Muscle layer of colon (tissue), 2 donors: ENCODE measurements around the gene ZNF574.

Experiments
- H3K27ac ChIP-seq: one replicate; pipeline ENCODE4 v1.7.0; 2013; ENCODE audit warnings: low read depth, mild to moderate bottlenecking, low read length, moderate library complexity
- H3K27me3 ChIP-seq, 2 donors: one replicate each; pipeline ENCODE4 v1.7.0; 2013; ENCODE audit warnings: low read length in 2 of 2, mild to moderate bottlenecking in 2 of 2; ENCODE audit not compliant: insufficient read depth in 2 of 2, control insufficient read depth in 1 of 2
- H3K36me3 ChIP-seq: one replicate; pipeline ENCODE4 v1.7.0; 2013; ENCODE audit warnings: mild to moderate bottlenecking, low read length; ENCODE audit not compliant: insufficient read depth
- H3K4me1 ChIP-seq: one replicate; pipeline ENCODE4 v1.7.0; 2013; ENCODE audit warnings: mild to moderate bottlenecking, low read length; ENCODE audit not compliant: insufficient read depth
- H3K4me3 ChIP-seq, 2 donors: one replicate each; pipeline ENCODE4 v1.7.0; 2013; ENCODE audit warnings: low read length in 2 of 2, low read depth in 1 of 2, mild to moderate bottlenecking in 1 of 2, moderate library complexity in 1 of 2
- H3K9ac ChIP-seq: one replicate; pipeline ENCODE4 v1.7.0; 2013; ENCODE audit warnings: low read length
- H3K9me3 ChIP-seq: one replicate; pipeline ENCODE4 v1.7.0; 2013; ENCODE audit warnings: mild to moderate bottlenecking, low read length
- donor health status: abdominal sarcoma.
- donor health status: Adenocarcinoma of cecum.

ZNF574 gene

DNA sequence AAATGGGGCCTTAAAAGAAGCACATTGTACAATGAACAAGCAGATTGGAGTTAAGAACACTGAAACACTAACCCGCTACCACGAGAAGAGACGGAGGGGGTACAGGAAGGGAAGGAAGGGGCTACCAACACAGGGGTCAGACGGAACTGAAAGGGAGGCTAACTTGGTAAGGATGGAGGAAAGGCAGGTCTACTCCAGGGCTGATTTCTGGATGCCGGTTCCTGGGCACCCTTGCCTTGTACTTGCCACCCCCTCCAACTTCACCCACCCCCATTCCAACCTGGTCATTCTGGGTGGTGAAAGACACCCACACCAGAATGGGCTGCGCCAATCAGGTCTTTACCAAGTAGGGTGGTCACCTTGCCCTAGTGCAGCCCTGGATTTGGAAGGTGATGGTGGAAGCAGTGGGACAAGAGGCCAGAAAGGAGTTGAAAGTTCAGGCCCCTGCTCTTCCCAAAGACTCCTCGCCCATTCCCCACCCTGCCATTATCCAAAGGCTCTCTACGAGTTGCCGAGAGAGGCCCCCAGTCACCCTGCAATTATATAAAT, 10.3 kb downstream of the ZNF574 start:
- no peaks in the 10 kb centered on the region for H3K27me3 ChIP-seq
- no peak overlapping the region for H3K4me3 ChIP-seq
- peaks cover 6% of the 10 kb centered on the region for H3K4me1 ChIP-seq
- H3K9me3 ChIP-seq = no peaks in the 10 kb centered on the region
- H3K36me3 ChIP-seq = peaks cover 17% of the 10 kb centered on the region
- no peak overlapping the region for H3K27ac ChIP-seq
- H3K9ac ChIP-seq = no peak overlapping the region

DNA sequence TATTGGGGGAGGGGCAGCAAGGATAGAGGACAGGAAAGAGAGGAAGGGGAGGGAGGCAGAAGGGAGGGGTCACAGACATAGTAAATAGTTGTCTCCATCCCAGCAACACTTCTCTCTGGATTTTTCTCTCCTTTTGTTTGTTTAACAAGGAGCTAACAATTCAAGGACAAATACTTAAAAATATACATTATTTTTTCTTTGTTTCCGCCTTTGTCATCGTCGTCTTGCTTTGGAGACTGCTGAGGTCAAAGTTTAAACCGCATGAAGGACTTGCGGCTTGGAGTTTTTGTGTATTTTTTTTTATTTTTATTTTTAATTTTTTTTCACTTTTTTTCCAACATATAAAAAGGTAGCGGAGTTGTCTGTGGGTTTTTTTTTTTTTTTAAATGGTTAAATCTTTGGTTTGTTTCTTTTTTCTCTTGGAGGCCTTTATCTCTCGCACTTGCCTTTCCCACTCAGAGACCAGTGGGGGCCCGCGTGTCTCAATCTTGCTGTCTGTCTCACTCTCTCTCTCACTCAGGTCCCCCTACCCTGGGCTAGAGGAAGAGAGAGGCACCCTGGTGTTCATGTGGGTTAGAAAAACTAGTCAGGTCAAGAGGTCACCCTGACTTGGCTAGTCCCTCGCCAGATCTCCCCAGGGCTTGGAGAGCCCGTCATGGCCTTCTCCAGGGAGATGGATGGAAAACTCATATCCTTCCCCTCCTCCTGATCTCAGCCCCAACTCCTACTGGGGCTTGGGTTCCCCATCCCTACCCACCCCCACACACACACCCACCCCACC, 11.0 kb downstream of the ZNF574 start:
- no peak overlapping the region for H3K27ac ChIP-seq
- H3K4me1 ChIP-seq = peaks cover 6% of the 10 kb centered on the region

DNA sequence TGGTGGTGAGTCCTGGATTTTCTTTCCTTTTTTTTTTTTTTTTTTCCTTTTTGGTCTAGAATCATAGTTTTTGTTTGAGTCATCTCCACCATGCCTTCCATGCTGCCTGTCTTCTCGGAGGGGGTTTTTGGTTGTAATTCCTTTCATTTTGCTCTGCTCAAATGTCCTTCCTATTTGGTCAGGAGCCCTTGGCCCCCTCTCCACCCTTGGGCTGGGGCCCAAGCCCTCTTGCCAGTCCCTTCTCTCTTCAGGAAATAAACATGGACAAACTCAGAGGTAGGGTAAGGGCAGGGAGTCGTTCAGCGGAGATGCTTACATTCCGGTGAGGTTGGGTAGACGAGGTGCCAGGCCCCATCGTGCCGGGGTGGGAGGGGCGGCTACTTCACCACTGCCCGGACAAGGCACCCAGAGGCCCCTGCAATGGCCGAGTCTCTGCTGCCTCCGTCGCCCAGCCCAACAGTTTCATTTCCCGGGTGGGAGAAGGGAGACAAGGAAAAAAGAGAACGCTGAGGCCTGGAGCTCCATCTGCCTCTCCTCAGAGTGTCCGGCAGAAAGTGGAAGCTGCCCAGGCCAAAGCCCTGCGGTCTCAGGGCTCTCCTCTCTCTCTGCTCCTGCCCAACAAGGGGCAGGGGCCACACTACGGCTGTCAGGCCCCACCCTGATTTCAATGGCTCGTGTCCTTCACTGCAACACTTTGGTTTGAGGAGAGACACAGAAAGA, 12.7 kb downstream of the ZNF574 start:
- no peaks in the 10 kb centered on the region for H3K9me3 ChIP-seq
- H3K36me3 ChIP-seq = peaks cover 4% of the 10 kb centered on the region
- peaks cover 6% of the 10 kb centered on the region for H3K4me1 ChIP-seq
- H3K4me3 ChIP-seq = peak overlapping the region in 1 of 2 donors; percentile 30
- H3K9ac ChIP-seq = no peak overlapping the region
- no peaks in the 10 kb centered on the region for H3K27me3 ChIP-seq
- no peak overlapping the region for H3K27ac ChIP-seq

More for the DNA sequence above, 11.0 kb downstream of the ZNF574 start:
- Histone ChIP-seq H3K36me3 (peaks cover 10% of the 10 kb centered on the region), H3K9me3 (no peaks in the 10 kb centered on the region), H3K9ac (no peak overlapping the region), H3K27me3 (no peaks in the 10 kb centered on the region), H3K4me3 (no peak overlapping the region)

DNA sequence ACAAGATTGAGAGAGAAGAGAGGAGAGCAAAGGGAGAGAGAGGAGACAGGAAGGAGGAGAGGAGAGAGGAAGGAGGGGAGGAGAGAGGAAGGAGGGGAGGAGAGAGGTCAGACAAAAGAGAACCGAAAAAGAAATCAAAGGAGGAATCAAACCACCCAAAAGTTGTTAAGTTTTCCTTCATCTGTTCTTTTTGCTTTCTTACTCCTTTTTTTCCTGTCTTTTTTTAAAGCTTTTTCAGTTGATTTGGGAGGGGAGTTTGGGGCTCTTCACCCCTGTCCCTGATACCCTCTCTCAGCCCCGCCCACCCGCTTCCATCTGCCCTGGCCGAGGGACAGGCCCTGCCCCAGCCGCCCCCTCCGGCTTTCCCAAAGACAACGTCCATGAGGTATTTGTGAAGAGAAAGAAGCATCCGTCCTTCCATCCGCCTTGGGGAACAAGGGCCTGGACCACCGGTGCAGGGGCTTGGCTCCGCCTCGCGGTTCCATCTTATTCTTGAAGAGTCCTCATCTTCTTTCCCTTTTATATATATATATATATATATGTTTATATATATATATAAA, 13.3 kb downstream of the ZNF574 start:
- Histone ChIP-seq H3K27ac (no peak overlapping the region), H3K4me1 (peaks cover 10% of the 10 kb centered on the region), H3K9me3 (no peaks in the 10 kb centered on the region), H3K9ac (no peak overlapping the region), H3K27me3 (no peaks in the 10 kb centered on the region), H3K4me3 (peak overlapping the region in 1 of 2 donors; percentile 30), H3K36me3 (no peaks in the 10 kb centered on the region)

DNA sequence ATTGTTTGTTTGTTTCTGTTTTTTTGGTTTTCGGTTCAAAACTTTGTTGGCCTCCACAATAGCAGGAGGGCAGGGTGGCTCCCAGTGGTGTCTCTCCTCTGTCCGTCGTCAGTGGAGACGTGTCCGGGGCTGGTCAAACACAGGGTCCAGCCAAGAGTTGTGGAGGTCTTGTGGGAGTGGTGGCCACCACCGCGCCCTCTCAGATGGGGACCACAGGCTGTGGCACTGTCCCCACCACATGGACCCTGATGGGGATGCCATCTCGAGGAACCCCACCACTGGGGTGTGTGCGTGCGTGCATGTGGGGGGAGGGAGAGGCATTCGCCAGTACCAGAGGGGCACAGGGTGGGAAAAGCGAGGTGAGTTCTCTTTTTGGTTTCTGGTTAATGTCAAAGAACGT, 13.8 kb downstream of the ZNF574 start:
- no peak overlapping the region for H3K27ac ChIP-seq
- no peak overlapping the region for H3K4me3 ChIP-seq
- peaks cover 15% of the 10 kb centered on the region for H3K4me1 ChIP-seq
- H3K9me3 ChIP-seq = no peaks in the 10 kb centered on the region
- H3K9ac ChIP-seq = no peak overlapping the region
- no peaks in the 10 kb centered on the region for H3K36me3 ChIP-seq
- H3K27me3 ChIP-seq = no peaks in the 10 kb centered on the region

DNA sequence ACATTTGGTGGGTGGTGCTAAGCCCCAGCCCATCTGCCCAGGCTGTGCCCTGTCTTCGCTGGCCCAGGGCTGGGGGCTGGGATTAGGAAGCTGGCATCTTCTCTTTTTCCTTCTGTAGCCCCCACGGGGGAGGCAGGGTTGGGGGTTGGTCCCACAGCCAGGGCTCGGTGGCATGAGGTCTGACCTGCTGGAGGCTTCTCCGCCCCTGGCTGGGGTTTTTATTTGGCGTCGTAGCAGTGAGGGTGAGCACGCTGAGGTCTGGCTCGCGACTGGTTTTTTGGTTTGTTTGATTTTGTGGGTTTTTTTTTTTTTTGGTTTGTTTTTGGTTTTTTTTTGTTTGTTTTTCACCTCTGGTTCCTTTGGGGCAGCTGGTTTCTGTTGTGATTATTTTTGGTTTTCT, 14.7 kb downstream of the ZNF574 start:
- Histone ChIP-seq H3K9ac (no peak overlapping the region), H3K27ac (no peak overlapping the region), H3K36me3 (no peaks in the 10 kb centered on the region), H3K4me3 (no peak overlapping the region), H3K27me3 (no peaks in the 10 kb centered on the region), H3K4me1 (peaks cover 15% of the 10 kb centered on the region), H3K9me3 (no peaks in the 10 kb centered on the region)

DNA sequence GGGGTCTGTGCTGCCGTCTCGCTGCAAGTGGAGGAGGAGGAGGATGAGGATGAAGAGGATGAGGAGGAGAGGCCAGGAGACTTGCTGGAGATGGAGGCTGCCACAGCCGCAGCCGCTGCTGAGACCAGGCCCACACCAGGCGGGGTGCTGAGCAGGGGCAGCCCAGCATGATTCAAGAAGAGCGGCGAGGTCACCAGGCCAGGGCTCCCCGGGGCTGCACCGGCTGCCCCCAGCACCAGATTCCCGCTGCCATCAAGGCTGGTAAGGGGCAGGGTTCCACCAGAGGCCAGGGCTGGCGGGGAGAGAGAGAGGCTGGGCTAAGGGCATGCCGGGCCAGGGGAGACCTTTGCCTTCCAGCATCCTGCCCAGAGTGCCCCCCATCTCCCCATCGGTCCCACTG, 15.3 kb downstream of the ZNF574 start:
- Histone ChIP-seq H3K27ac (no peak overlapping the region), H3K9me3 (no peaks in the 10 kb centered on the region), H3K4me1 (peaks cover 15% of the 10 kb centered on the region), H3K9ac (no peak overlapping the region), H3K27me3 (no peaks in the 10 kb centered on the region), H3K4me3 (no peak overlapping the region), H3K36me3 (no peaks in the 10 kb centered on the region)

DNA sequence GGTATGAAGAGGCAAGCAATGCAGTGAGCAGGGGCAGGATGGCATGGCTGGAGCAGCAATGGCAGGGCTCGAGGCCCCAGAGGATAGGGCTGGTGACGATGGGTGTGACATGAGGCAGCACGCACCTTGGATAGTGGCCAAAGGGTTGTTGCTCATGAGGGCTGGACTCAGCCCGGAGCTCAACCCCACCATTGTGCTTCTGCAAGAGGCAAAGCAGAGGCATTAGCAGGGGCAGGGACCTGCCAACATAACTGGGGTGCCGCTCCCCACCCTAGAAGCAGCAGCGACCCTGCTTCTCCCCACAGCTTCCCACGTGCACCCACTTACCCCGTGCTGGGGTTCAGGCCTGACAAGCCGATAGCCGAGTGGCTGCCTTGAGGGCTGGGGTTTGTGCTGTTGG, 15.8 kb downstream of the ZNF574 start:
- Histone ChIP-seq H3K27ac (no peak overlapping the region), H3K27me3 (no peaks in the 10 kb centered on the region), H3K4me1 (peaks cover 15% of the 10 kb centered on the region), H3K36me3 (no peaks in the 10 kb centered on the region), H3K4me3 (no peak overlapping the region), H3K9ac (no peak overlapping the region), H3K9me3 (no peaks in the 10 kb centered on the region)

DNA sequence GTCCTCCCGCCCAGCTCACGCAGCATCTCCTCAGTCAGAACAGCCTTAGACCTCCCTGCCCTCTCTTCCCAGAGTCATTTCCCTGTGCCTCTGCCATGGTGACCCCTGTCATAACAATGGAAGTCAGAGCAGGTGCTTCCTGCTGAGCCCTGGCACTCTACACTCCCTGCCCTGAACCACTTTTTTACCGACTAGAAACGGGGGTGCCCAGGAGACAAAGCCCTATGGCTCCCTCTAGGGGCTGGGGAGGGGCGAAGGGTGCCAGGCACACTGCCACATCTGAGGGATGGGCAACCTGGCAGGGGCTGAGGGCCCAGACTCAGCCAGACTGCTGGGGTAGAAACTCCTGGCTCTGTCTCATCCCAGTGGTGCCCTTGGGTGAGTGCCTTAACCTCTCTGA, 16.4 kb downstream of the ZNF574 start:
- Histone ChIP-seq H3K36me3 (no peaks in the 10 kb centered on the region), H3K27ac (no peak overlapping the region), H3K9ac (no peak overlapping the region), H3K9me3 (no peaks in the 10 kb centered on the region), H3K27me3 (no peaks in the 10 kb centered on the region), H3K4me1 (peaks cover 15% of the 10 kb centered on the region), H3K4me3 (no peak overlapping the region)

DNA sequence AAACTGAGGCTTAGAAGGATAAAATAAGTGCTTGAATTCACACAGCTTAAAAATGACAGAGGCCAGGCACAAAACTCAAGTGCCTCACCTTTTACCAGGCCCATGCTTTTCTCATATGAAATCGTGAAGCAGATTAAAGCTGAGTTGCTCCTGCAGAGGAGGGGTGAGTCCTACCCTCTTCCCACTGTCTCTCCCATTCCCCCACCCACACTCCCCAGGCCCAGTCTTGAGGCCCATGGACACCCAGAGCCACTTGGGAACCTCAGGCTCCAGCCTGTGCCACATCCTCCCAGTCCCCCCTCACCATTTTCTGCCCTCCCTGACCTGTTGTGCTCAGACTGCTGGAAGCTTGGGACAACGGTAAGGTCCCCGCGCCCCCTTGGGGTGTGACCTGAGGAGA, 17.5 kb downstream of the ZNF574 start:
- H3K4me3 ChIP-seq = no peak overlapping the region
- no peaks in the 10 kb centered on the region for H3K27me3 ChIP-seq
- H3K9ac ChIP-seq = no peak overlapping the region
- H3K9me3 ChIP-seq = no peaks in the 10 kb centered on the region
- H3K4me1 ChIP-seq = peaks cover 10% of the 10 kb centered on the region
- no peaks in the 10 kb centered on the region for H3K36me3 ChIP-seq
- H3K27ac ChIP-seq = no peak overlapping the region

DNA sequence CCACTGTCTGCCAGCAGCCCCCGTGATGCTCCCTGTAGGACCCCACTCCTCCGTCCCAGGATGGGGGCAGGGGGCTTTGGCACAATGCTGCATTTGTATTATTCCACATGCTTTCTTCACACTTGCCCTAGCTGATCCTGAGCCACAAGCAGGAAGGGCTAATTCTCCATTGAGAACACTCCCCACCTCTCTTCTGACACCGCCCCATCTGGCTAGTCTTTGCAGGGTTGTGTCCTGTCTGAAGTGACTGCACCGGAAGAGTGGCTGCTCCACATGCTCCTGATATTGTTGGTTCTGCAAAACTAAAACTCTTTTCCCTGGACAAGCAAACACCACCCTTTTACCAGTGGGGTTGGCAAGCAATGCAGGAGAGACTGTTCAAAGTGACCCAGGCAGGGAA, 18.0 kb downstream of the ZNF574 start:
- H3K9me3 ChIP-seq = no peaks in the 10 kb centered on the region
- H3K27ac ChIP-seq = no peak overlapping the region
- H3K27me3 ChIP-seq = no peaks in the 10 kb centered on the region
- no peaks in the 10 kb centered on the region for H3K36me3 ChIP-seq
- peaks cover 9% of the 10 kb centered on the region for H3K4me1 ChIP-seq
- no peak overlapping the region for H3K4me3 ChIP-seq
- no peak overlapping the region for H3K9ac ChIP-seq
